COLO829 (cell line): ENCODE measurements around the gene KLK15.
"Not testable (repeated sequence)": the region's sequence is repeated elsewhere in the genome, so short reads cannot be mapped to it uniquely, and the experiment has no call there.

ENCODE experiments used
- DNase-seq: peaks from one replicate; pipeline ENCODE4 v3.0.0; 2012; ENCODE audit warnings: low spot score

Gene KLK15

DNA sequence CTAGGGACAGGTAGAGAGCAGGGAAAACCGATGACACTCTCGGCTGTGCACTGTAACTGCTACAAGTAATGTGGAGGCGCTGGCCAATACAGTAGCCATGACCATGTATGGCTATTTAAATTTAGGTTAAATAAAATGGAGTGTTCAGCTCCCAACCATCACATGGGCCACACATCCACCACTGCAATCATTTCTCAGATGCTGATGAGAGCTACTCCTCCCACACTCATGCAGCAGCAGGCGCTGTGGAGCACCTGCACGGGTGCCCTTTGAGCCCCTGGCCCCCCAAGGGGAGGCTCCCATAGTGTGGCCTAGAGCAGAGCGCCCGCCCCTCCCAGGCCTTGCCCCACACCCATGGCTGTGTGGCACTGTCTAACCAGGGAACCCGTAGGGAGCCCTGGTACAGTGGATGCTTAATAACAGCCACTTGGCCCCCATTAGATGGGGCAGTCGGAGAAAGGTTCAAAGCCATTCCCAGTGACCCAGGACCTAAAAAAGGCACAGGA lies 37.2 kb downstream of the KLK15 start:
- no peak for DNase-seq

DNA sequence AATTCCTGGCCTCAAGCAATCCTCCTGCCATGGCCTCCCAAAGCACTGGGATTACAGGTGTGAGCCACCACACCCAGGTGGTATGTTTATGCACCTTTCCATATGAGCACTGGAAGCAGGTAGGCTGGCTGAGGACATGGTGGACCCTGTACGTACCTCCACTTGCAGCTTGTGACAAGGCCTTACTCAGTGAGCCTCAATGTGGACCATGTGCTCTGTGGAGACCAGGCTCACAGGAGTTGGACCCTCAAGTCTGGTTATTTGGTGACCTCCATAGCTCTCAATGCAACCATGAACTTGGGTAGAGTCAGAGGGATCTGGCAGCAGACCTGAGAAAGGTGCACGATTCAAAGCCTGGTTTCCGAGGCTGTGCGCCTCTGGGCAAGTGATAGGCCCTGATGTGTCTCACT lies 37.7 kb downstream of the KLK15 start:
- DNase-seq = no peak

DNA sequence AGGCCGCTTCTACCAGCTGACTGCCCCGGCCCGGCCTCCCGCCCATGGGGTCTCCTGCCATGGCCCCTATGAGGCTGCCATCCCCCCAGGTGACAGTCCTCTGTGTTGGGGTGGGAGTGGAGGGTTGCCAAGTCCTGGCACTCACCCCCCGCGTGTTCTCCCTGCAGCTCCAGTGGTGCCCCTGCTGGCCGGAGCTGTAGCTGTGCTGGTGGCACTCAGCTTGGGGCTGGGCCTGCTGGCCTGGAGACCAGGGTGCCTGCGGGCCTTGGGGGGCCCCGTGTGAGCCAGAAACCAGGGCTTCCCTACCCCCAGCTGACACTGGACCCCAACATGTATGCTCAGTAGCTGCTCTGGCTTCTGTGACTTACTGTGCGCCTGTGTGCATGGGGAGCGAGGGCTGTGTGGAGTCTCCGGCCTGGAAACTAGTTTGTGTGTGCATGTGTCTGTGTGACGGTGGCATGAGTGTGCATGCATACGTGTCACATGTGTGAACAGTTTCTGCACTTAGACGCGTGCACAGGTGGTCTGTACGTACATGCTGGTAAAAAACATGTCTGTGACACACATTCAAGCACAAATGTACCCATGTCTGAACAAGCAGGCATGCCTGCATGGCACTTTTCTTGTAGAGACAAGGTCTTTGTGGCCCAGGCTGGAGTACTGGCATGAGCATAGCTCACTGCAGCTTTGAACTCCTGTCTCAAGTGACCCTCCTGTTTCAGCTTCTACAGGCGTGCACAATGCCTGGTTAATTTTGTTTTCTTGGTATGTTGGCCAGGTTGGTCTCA lies 38.3 kb downstream of the KLK15 start:
- no peak for DNase-seq

DNA sequence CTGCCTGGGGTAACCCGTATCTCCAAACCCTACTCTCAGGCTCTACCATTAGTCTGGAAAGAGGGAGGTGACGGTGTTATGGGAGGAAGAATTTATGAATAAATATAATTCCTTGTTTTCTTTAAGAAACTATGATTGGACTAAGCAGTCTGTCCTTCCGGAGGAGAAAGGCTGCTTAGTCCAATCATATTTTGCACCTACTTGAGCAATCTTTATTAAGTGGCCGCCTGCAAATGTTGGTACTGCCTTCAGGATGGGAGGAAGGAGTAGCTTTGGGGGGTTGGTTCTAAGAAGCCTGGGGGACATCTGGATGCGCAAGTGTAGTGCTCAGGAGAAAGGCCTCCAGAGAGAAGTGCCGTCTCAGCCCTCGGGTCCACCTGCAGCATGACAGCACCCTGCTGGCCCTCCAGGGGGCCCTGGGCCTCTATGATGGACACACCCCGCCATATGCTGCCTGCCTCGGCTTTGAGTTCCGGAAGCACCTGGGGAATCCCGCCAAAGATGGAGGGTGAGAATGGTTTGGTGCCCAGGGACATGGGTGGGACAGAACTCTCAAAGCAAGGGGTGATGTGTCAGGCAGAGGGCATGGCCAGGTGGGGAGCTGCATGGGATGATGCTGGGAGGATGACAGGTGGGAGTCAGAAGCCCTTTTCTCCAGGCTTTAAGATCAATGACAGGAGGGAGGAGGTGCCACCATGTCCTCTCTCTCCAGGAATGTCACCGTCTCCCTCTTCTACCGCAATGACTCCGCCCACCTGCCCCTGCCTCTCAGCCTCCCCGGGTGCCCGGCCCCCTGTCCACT lies 39.1 kb downstream of the KLK15 start:
- no peak for DNase-seq

DNA sequence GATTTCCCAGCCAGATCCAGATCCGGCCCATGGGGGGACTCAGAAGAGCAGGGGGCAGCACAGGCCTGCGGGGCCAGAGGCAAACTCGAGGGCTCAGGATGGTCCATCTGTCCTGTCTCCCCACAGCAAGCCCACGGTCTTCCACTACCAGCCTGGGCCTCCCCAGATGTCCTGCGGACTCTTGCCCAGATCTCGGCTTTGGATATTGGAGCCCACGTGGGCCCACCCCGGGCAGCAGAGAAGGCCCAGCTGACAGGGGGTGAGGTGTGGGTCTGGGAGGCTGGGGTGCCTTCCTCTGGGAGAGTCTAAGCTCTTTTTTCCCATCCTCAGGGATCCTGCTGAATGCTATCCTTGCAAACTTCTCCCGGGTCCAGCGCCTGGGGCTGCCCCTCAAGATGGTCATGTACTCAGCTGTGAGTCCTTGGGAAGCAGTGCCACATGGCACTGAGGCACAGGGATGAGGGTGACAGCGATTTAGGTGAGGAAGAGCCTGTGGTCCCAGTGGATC lies 39.8 kb downstream of the KLK15 start:
- DNase-seq = no peak

DNA sequence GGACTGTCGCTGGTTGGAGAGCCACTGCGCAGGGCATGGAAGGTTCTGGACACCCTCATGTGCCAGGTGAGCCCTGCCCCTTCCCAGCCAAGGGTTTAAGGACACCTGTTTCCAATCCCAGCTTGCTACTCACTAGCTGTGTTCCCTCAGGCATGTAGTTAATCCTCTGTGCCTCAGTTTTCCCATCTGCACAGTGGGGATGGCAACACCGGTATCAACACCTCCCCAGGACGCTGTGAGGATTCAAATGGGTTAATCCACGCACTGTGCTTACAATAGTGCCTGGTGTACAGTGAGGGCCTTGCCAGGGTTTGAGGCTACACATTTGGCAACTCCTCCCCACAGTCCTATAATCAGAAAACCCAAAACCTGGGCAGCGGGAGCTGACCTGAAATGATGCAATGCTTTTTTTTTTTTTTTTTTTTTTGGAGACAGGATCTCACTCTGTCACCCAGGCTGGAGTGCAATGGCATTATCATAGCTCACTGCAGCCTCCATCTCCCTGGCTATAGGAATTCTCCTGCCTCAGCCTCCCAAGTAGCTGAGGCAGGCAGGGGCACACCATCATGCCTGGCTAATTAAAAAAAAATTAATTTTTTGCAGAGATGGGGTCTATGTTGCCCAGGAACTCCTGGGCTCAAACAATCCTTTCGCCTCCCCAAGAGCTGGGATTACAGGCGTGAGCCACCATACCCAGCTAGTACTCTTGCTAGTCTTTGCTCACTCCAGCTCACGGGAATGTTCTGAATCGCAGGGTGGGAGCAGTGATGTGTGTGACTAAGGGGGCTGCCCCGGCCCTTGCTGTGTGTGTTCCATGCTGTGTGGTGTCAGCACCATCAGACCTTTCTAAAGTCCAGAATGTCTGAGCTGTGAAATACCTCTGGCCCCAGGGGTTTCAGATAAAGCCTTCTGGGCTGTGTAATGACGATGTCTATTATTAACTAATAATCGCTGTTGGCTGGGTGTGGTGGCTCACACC lies 40.8 kb downstream of the KLK15 start:
- no peak for DNase-seq

DNA sequence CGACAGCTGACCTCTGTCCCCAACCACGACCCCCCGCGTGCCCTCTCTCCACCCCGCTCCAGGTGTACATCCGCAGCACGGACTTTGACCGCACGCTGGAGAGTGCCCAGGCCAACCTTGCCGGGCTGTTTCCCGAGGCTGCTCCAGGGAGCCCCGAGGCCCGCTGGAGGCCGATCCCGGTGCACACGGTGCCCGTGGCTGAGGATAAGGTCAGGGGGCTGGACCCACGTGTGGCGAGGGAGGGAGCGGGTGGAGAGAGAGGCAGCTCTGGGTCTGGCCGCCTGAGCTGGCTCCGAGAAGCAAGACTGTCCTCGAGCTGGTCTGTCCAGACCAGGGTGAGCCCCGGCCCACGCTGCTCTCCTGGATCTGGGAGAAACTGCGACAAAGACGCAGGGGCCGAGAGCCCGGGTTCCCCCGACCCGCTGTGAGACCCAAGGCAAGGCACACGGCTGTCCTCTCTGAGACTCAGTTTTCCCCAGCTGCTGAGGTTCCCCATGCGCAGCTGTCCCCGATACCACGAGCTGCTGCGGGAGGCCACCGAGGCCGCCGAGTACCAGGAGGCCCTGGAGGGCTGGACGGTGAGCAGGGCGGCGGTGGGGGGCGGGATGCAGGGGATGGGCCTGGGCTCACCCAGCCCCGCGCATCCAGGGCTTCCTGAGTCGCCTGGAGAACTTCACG lies 41.6 kb downstream of the KLK15 start:
- no peak for DNase-seq

DNA sequence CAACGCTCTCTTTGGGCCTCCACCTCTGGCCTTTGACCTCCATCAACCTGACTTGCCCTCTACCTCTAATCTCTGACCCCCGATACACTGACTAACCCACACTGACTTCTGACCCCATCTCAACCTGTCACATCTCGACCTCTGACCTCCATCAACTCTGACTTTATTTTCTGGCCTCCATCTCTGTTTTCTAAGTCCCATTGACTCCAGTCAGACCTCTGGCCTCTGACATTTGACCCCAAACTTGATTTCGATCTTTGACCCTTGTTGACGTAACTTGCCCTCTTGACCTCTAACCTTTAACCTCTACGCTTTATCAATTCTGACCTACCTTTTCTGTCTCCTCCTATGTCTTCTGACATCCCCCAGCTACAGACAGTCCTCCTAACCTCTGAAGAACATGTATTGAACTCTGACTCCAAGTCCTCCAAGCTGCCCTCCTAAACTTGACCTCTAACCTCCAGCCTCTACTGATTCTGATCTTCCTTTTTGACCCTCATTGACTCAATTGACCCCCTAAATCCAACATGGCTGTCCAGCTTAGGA lies 42.4 kb downstream of the KLK15 start:
- DNase-seq = no peak

DNA sequence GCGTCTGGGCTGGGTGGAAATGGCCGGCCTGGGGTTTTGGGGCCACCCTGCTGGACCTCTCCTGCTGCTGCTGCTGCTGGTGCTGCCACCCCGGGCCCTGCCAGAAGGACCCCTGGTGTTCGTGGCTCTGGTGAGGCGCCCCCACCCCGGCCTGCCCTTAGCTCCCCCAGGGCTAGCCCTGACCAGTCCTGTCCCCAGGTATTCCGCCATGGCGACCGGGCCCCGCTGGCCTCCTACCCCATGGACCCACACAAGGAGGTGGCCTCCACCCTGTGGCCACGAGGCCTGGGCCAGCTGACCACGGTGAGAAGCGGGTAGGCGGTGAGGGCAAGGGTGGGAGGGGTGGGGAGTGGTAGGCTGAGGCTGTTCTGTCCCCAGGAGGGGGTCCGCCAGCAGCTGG lies 43.0 kb downstream of the KLK15 start, which contains the start of gene ACP4:
TSS of gene ACP4 (plus strand) at position 20 of the 400 bp plus-strand sequence. CDS start at position 20, 0 bp downstream.
- no peak for DNase-seq

DNA sequence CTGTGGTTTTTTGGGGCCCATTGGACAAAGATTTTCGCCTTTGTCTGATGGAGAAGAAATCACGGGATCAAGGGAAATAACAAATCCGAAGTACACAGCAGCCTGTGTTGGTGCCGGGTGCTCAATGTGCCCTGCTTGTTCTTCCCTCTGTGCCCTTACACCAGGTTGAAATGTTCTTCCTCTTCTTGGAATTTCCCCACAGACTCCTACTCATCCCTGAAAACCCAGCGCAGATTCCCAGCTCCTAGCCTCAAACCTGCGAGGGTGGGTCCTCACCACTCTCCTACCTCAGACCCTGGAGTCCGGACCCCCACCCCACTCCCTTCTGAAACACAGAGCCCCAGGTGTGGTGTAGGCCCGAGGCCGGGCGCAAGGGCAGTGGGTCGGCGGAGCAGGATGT lies 48.0 kb downstream of the KLK15 start:
- DNase-seq = no peak

DNA sequence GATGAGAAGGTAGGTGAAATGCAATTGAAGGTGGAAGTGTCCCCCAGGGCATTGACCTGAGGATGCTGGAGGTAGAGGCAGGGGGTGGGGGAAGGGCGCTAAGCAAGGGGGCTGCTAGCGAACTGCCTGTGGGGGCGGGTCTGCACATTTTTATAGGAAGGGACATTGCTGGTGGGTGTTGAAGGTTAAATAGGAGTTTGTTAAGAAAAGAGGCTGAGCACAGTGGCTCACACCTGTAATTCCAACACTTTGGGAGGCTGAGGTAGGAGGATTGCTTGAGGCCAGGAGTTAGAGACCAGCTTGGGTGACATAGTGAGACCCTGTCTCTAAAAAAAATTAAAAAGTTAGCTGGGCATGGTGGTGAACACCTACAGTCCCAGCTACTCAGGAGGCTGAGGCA lies 48.7 kb downstream of the KLK15 start:
- no peak for DNase-seq

DNA sequence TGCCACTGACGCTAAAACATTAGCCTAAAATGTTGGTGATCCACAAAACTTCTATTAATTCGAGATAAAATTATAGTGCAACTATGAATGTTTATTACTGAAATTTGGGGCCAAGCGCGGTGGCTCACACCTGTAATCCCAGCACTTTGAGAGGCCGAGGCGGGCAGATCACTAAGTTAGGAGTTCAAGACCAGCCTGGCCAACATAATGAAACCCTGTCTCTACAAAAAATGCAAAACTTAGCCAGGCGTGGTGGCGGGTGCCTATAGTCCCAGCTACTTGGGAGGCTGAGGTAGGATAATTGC lies 49.6 kb downstream of the KLK15 start:
- DNase-seq = not testable (repeated sequence)

DNA sequence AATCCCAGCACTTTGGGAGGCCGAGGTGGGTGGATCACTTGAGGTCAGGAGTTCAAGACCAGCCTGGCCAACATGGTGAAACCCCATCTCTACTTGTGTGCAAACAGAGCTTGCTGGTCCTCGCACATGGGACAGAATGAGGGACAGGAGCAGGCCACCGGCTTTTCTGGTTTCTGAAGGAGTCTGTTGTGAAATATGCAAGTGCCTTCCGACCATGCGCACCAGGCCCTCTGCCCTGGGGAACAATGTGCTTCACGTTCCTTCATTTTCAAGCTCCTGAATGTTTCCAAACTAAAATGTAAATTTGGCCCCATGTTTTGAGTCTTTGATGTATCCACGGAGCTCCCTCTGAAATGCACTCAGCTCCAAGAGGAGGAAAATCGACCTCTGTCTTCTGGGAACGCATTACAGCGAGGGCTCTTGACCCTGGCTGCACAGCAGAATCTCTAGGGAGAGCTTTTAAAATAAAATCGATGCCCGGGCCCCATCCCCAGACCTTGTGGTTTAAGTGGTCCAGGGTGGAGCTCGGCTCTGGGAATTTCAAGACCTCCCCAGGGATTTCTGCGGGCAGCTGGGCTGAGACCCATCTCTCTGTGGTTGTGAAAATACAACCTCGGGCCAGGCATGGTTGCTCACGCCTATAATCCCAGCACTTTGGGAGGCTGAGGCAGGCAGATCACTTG lies 52.5 kb downstream of the KLK15 start:
- DNase-seq = no peak

DNA sequence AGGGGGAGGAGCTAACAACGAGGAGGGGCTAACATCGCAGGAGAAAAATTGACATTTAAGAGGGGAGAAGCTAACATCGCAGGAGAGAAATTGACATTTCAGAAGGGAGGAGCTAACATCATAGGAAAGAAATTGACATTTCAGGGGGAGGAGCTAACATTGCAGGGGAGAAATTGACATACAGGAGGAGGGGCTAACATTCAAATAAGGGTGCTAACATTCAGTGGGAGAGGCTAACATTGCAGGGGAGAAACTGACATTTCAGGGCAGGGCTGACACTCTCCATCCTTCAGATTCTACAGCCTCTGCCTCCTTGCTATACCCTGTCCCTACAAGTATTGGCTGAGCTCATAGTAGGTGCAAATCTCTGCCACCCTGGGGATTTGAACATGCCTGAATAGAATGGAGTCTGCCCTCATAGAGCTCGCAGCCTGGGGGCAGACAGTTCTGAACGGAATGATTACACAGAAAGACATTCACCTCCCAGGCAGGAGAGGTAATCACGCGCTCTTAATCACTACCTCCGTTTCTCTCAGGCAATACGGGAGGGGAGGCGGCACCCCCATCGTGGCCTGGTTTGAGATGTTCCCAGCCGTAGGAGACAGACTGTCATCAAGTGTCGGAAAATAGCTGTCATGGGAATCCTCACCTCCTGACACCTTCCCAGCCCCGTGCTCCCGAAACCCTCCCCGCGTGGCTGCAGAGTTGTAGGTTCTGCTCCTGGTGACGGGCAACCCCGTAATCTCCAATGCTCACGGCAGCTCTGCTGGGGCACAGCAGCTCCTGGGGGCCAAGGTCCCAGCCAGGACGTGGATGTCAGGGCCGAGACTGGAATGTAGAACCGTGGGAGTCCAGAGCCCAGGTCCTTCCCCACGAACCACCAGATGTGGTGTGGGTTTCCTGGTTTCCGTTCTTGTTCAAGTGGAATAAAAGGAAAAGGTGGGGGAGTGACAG lies 53.6 kb downstream of the KLK15 start:
- no peak for DNase-seq

DNA sequence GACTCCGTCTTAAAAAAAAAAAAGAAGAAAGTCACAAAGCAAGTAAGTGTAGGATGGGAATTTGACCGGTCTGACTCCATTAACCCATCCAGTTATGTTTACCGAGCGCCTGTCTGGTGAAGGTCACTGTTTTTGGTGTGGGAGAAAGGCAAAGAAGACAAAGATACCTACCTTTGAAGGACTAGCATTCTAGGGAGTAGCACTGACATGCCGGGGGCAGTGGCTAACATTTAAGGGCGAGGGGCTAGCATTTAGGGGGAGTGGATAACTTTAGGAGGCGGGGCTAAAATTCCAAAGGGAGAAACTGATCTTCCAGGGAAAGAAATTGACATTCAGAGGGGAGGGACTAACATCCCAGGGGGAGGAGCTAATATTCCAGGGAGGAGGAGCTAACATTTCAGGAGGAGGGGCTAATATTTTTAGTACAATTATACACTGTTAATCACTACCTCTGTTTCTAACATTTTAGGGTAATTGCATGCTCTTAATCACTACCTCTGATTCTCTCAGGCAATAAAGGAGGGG lies 54.4 kb downstream of the KLK15 start:
- no peak for DNase-seq

DNA sequence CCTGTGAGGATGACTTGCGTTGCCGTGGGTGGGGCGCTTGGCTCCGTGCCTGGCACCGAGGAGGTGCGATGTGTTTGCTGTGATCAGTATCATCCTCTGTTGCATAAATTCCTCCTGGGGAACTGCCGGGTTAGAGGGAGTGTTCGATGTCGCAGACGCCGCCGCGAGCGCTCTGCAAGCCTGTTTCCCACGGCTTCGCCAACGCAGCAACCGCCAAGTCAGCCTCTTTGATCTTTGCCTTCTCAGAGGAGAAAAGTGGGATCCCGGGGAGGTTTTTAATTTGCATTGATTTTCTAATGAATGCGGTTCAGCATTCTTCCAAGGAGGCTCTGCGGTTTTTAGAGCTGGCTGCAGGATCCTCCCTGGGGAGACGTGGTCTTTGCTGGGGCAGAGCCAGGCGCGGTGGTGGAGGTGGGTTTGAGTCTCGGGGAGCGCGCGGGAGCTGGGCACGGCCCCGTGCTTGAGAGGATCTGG lies 55.5 kb downstream of the KLK15 start:
- DNase-seq = peak; percentile 56

DNA sequence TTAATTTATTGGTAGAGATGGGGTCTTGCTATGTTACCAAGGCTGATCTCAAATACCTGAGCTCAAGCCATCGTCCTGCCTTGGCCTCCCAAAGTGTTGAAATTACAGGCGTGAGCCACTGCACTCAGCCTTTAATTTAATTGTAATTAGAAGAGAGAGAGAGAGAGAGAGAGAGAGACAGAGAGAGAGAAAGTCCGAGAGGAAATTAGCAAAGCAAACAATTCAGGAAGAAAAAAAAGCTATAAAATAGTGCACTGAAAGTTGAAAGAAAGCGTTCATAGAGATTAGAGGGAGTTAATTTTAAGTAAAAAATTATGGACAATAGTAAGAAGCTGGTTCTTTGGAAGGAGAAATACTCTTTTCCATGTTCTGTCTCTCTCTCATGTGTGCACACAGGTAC lies 56.1 kb downstream of the KLK15 start:
- DNase-seq = no peak

DNA sequence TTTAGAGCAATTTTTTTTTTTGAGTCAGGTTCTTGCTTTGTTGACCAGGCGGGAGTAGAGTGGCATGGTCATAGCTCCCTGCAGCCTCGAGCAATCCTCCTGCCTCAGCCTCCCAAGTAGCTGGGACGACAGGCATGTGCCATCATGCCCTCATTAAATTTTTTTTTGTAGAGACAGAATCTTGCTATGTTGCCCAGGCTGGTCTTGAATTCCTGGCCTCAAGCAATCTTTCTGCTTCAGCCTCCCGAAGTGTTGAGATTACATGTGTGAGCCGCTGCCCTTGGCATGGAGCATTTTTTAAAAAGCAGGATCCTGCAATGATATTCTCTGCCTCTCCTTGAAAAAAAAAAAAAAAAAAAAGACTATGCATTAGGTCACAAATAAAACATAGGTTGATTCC lies 57.2 kb downstream of the KLK15 start:
- DNase-seq = no peak
